PC-3 (cell line): Measurements from ENCODE around the gene GNAS. TPM values are rescaled to one million over a fixed set of nuclear protein-coding genes. Genes with fewer than 3 reads are reported as not detected.

Experiments used
- ATAC-seq: fragments of 200-7000 bp; cut with Tn5 transposase; 2 replicates; pipeline ENCODE4 v1.9.1; 2020; ENCODE audit warnings: mild to moderate bottlenecking, moderate library complexity
- BruUV-seq: library from RNA; stranded (reverse); fragments of 400-500 nt; replicated peaks from 2 replicates; lab custom pipeline; 2021; lab: Mats Ljungman, UMichigan
- CTCF ChIA-PET: fragments of 300-600 bp; sonication (Branson Sonifier 250); formaldehyde crosslinking; loops from one replicate; lab custom pipeline; 2022; ENCODE audit warnings: antibody characterized with exemption; lab: Charles Lee
- POLR2A ChIA-PET: fragments of 300-600 bp; sonication (Branson Sonifier 250); formaldehyde crosslinking; loops from one replicate; lab custom pipeline; 2022; ENCODE audit warnings: antibody characterized with exemption; ENCODE audit not compliant: unreplicated experiment; lab: Charles Lee
- DNase-seq: peaks from one replicate; pipeline ENCODE4 v3.0.0-alpha.2; 2015
- H2AFZ ChIP-seq: fragments of 300-600 bp; sonication (generic); 2 replicates; pipeline ENCODE4 v1.6.0; 2016; ENCODE audit warnings: antibody characterized with exemption, low read length
- H3F3A ChIP-seq: fragments of 300-600 bp; sonication (generic); one replicate; pipeline ENCODE4 v1.6.0; 2017; ENCODE audit warnings: antibody characterized with exemption, low read length, control low read depth, mild to moderate bottlenecking; ENCODE audit not compliant: unreplicated experiment
- H3K27ac ChIP-seq: fragments of 300-600 bp; sonication (generic); 2 replicates; pipeline ENCODE4 v1.5.1; 2016; ENCODE audit warnings: mild to moderate bottlenecking, low read length
- H3K27me3 ChIP-seq: fragments of 300-600 bp; sonication (generic); 2 replicates; pipeline ENCODE4 v1.6.1; 2016; ENCODE audit warnings: low read length, mixed read lengths
- H3K36me3 ChIP-seq: fragments of 300-600 bp; sonication (generic); 2 replicates; pipeline ENCODE4 v1.6.1; 2016; ENCODE audit warnings: low read depth, mixed run types, low read length, mixed read lengths
- H3K4me1 ChIP-seq: fragments of 300-600 bp; sonication (generic); 2 replicates; pipeline ENCODE4 v1.5.1; 2016; ENCODE audit warnings: low read length; ENCODE audit not compliant: insufficient read depth
- H3K4me2 ChIP-seq: fragments of 300-600 bp; sonication (generic); 2 replicates; pipeline ENCODE4 v1.6.0; 2016; ENCODE audit warnings: low read length
- H3K4me3 ChIP-seq: fragments of 300-600 bp; sonication (generic); 2 replicates; pipeline ENCODE4 v1.5.1; 2016; ENCODE audit warnings: mild to moderate bottlenecking, low read length, mixed read lengths
- H3K79me2 ChIP-seq: fragments of 300-600 bp; sonication (generic); 2 replicates; pipeline ENCODE4 v1.6.1; 2017; ENCODE audit warnings: low read length, mixed read lengths
- H3K9ac ChIP-seq: fragments of 300-600 bp; sonication (generic); 2 replicates; pipeline ENCODE4 v1.6.0; 2016; ENCODE audit warnings: mild to moderate bottlenecking, low read length
- H3K9me2 ChIP-seq: fragments of 300-600 bp; sonication (generic); replicated peaks from 2 replicates; pipeline ENCODE4 v1.6.1; 2016; ENCODE audit warnings: mixed run types, low read length, mixed read lengths
- H3K9me3 ChIP-seq: fragments of 300-600 bp; sonication (generic); 2 replicates; pipeline ENCODE4 v1.6.1; 2016; ENCODE audit warnings: low read length, mixed read lengths
- H4K20me1 ChIP-seq: fragments of 300-600 bp; sonication (generic); 2 replicates; pipeline ENCODE4 v1.6.1; 2016; ENCODE audit warnings: low read length, mixed read lengths
- EZH2 ChIP-seq: fragments of 300-600 bp; sonication (generic); IDR thresholded peaks from one replicate; pipeline ENCODE4 v1.6.1; 2017; ENCODE audit warnings: antibody characterized with exemption, mild to moderate bottlenecking, low read length; ENCODE audit not compliant: unreplicated experiment
- EZH2phosphoT487 ChIP-seq: fragments of 300-600 bp; sonication (generic); IDR thresholded peaks from 2 replicates; pipeline ENCODE4 v1.6.1; 2018; ENCODE audit warnings: mild to moderate bottlenecking, antibody characterized with exemption, low read length, borderline replicate concordance
- intact Hi-C: fragments of 100-400 bp; cut with micrococcal nuclease; formaldehyde crosslinking; loops from 2 replicates; pipeline ENCODE4 v1.9.0; 2023
- total RNA-seq: library from RNA; depleted of rRNA; stranded (reverse); fragments of >200 nt; gene quantifications from 2 replicates; pipeline ENCODE4 v1.2.3, GENCODE V29; 2014
- TF ChIP-seq, protein P1 (sequence below): fragments of 300-600 bp; sonication (generic); conservative IDR thresholded peaks from 2 replicates; pipeline ENCODE4 v1.5.1; 2017; ENCODE audit warnings: antibody characterized with exemption, low read depth, mild to moderate bottlenecking, low read length

Gene GNAS
- total RNA-seq, 1 experiment from 2014 or later, result 694 TPM

DNA sequence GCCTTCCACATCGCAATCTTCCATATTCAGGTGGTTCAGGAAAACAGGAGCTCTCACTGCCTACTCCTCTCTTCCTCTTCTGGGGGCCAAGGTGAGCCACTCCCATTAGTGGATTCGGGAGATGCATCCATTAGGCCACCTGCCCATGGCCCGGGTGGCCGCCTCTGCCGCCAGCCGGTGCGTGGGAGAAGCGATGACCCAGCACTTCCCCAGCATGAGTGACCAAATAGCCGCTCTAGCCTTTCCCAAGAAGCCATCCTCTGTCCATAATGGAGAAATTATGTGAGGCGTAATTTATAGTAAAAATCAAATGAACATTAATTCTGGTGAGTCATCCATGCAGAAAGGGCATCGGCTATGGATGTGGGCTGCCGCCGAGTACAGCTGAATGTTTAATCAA lies 41.2 kb upstream of the GNAS start:
- BruUV-seq, result no TSS peak
- TF ChIP-seq, protein P1, sequence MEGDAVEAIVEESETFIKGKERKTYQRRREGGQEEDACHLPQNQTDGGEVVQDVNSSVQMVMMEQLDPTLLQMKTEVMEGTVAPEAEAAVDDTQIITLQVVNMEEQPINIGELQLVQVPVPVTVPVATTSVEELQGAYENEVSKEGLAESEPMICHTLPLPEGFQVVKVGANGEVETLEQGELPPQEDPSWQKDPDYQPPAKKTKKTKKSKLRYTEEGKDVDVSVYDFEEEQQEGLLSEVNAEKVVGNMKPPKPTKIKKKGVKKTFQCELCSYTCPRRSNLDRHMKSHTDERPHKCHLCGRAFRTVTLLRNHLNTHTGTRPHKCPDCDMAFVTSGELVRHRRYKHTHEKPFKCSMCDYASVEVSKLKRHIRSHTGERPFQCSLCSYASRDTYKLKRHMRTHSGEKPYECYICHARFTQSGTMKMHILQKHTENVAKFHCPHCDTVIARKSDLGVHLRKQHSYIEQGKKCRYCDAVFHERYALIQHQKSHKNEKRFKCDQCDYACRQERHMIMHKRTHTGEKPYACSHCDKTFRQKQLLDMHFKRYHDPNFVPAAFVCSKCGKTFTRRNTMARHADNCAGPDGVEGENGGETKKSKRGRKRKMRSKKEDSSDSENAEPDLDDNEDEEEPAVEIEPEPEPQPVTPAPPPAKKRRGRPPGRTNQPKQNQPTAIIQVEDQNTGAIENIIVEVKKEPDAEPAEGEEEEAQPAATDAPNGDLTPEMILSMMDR, result no peak
- no peak for TF ChIP-seq EZH2phosphoT487
- TF ChIP-seq EZH2, result no peak
- POLR2A ChIA-PET, result no interaction called here
- Histone ChIP-seq H3K4me3 (no peak overlapping the region), H3F3A (no peaks in the 10 kb centered on the region), H3K9ac (no peak overlapping the region), H3K4me1 (no peaks in the 10 kb centered on the region), H3K27me3 (peaks cover 92% of the 10 kb centered on the region), H3K79me2 (no peaks in the 10 kb centered on the region), H4K20me1 (no peaks in the 10 kb centered on the region), H3K9me3 (no peaks in the 10 kb centered on the region), H3K36me3 (no peaks in the 10 kb centered on the region), H3K9me2 (no peaks in the 10 kb centered on the region), H3K4me2 (no peak overlapping the region), H2AFZ (no peak overlapping the region), H3K27ac (no peak overlapping the region)
- ATAC-seq, result no peak
- intact Hi-C loops, result no loop called here
- CTCF ChIA-PET, result no interaction called here
- no peak for DNase-seq

DNA sequence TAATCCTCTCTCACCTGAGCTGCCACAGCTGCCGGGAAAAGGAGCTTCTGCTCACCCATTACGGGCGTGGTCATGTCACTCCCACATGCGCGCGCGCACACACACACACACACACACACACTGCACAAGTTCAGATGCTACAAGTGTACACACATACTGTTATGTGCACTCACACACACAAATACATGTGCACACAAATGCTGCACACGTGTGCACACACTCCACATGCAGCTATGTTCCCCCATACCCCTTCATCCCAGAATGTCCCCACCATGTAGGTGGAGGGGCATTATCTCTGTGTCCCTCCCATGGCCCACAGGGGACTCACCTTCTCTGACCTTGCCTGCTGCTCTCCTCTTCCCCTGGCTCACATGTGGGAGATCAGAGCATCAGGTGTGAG lies 39.1 kb upstream of the GNAS start:
- CTCF ChIA-PET, result no interaction called here
- H3K36me3 ChIP-seq, result no peaks in the 10 kb centered on the region
- ATAC-seq (no peak), DNase-seq (no peak)
- BruUV-seq, result no TSS peak
- H3K27ac ChIP-seq, result no peak overlapping the region
- H3F3A ChIP-seq, result no peaks in the 10 kb centered on the region
- H3K4me1 ChIP-seq, result no peaks in the 10 kb centered on the region
- H3K79me2 ChIP-seq, result no peaks in the 10 kb centered on the region
- TF ChIP-seq EZH2phosphoT487, result no peak
- TF ChIP-seq EZH2, result no peak
- TF ChIP-seq, protein P1, result no peak
- intact Hi-C loops, result no loop called here
- H3K27me3 ChIP-seq, result peaks cover 80% of the 10 kb centered on the region
- no peak overlapping the region for H3K9ac ChIP-seq
- POLR2A ChIA-PET, result no interaction called here
- H3K9me3 ChIP-seq, result no peaks in the 10 kb centered on the region
- H3K4me3 ChIP-seq, result no peak overlapping the region
- no peak overlapping the region for H3K4me2 ChIP-seq
- no peak overlapping the region for H2AFZ ChIP-seq
- no peaks in the 10 kb centered on the region for H4K20me1 ChIP-seq
- no peaks in the 10 kb centered on the region for H3K9me2 ChIP-seq

DNA sequence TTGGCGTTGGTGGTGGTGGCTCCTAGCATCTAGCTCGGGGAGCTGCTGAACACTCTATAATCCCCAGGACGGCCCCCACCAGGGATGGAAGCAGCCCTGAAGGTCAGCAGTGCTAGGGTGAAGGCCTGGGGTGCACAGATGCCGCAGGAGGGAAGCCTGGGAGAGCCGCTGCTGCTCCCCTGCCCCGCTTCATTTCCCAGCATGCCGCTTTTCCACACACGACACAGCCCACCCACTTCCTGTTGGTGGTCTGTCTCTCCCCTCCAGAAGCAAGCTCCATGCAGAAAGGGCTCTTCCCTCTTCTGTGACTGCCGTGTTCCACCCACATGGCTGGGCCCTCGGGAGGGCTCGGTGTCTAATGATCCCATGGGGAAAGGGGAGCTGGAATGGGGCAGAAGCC lies 37.1 kb upstream of the GNAS start:
- Histone ChIP-seq H2AFZ (no peak overlapping the region), H3K9me2 (no peaks in the 10 kb centered on the region), H3K27me3 (peaks cover 61% of the 10 kb centered on the region), H3K36me3 (no peaks in the 10 kb centered on the region), H3F3A (no peaks in the 10 kb centered on the region), H3K4me3 (no peak overlapping the region), H3K9ac (no peak overlapping the region), H3K9me3 (no peaks in the 10 kb centered on the region), H3K4me1 (no peaks in the 10 kb centered on the region), H4K20me1 (no peaks in the 10 kb centered on the region), H3K79me2 (no peaks in the 10 kb centered on the region), H3K27ac (no peak overlapping the region), H3K4me2 (no peak overlapping the region)
- TF ChIP-seq EZH2phosphoT487 (no peak), EZH2 (no peak)
- TF ChIP-seq, protein P1, result no peak
- no TSS peak for BruUV-seq
- CTCF ChIA-PET, result no interaction called here
- no peak for ATAC-seq
- intact Hi-C loops, result no loop called here
- DNase-seq, result no peak
- POLR2A ChIA-PET, result no interaction called here
